Measurements from ENCODE around the gene GRM2. TPM values are rescaled to one million over a fixed set of nuclear protein-coding genes. Genes with fewer than 3 reads are reported as not detected.

Gene GRM2
- total RNA-seq, 1 donor from 2014 or later = 0.19 TPM

- Mint-ChIP-seq H3K9me3 (ENCODE audit: low read depth) (no peaks in the 10 kb centered on the region), H3K27me3 (no peaks in the 10 kb centered on the region), H3K4me3 (ENCODE audit: low read depth) (no peak overlapping the region), H3K27ac (no peak overlapping the region), H3K4me1 (ENCODE audit: low read depth) (no peaks in the 10 kb centered on the region), H3K36me3 (ENCODE audit: insufficient read depth) (no peaks in the 10 kb centered on the region)
- no peak for DNase-seq (ENCODE audit: low spot score, unreplicated experiment)
- TF ChIP-seq CTCF (IDR thresholded peaks at IDR 0.05; ENCODE audit: unreplicated experiment) = no peak
Measured at GRCh38 chr3:51727500-51727899, 20.6 kb downstream of the GRM2 start.

GRCh38 chr3:51729042-51729633 is 22.3 kb downstream of the GRM2 start:
- no peak for DNase-seq (ENCODE audit: low spot score, unreplicated experiment)
- H3K4me1 Mint-ChIP-seq (ENCODE audit: low read depth) = no peaks in the 10 kb centered on the region
- H3K27me3 Mint-ChIP-seq = no peaks in the 10 kb centered on the region
- H3K9me3 Mint-ChIP-seq (ENCODE audit: low read depth) = no peaks in the 10 kb centered on the region
- H3K27ac Mint-ChIP-seq = no peak overlapping the region
- no peaks in the 10 kb centered on the region for H3K36me3 Mint-ChIP-seq (ENCODE audit: insufficient read depth)
- no peak for TF ChIP-seq CTCF (IDR thresholded peaks at IDR 0.05; ENCODE audit: unreplicated experiment)
- no peak overlapping the region for H3K4me3 Mint-ChIP-seq (ENCODE audit: low read depth)

GRCh38 chr3:51733859-51734571 is 27.1 kb downstream of the GRM2 start:
- Mint-ChIP-seq H3K4me1 (ENCODE audit: low read depth) (peaks cover 5% of the 10 kb centered on the region), H3K36me3 (ENCODE audit: insufficient read depth) (no peaks in the 10 kb centered on the region), H3K4me3 (ENCODE audit: low read depth) (no peak overlapping the region), H3K27me3 (peaks cover 6% of the 10 kb centered on the region), H3K27ac (no peak overlapping the region), H3K9me3 (ENCODE audit: low read depth) (no peaks in the 10 kb centered on the region)
- no peak for TF ChIP-seq CTCF (IDR thresholded peaks at IDR 0.05; ENCODE audit: unreplicated experiment)
- no peak for DNase-seq (ENCODE audit: low spot score, unreplicated experiment)

- H3K4me1 Mint-ChIP-seq (ENCODE audit: low read depth) = peaks cover 5% of the 10 kb centered on the region
- TF ChIP-seq CTCF (IDR thresholded peaks at IDR 0.05; ENCODE audit: unreplicated experiment) = no peak
- no peak overlapping the region for H3K4me3 Mint-ChIP-seq (ENCODE audit: low read depth)
- no peak overlapping the region for H3K27ac Mint-ChIP-seq
- no peaks in the 10 kb centered on the region for H3K36me3 Mint-ChIP-seq (ENCODE audit: insufficient read depth)
- DNase-seq (ENCODE audit: low spot score, unreplicated experiment) = no peak
- peaks cover 6% of the 10 kb centered on the region for H3K27me3 Mint-ChIP-seq
- no peaks in the 10 kb centered on the region for H3K9me3 Mint-ChIP-seq (ENCODE audit: low read depth)
Measured at GRCh38 chr3:51734572-51734907, 27.7 kb downstream of the GRM2 start.

- no peak for TF ChIP-seq CTCF (IDR thresholded peaks at IDR 0.05; ENCODE audit: unreplicated experiment)
- no peaks in the 10 kb centered on the region for H3K9me3 Mint-ChIP-seq (ENCODE audit: low read depth)
- peaks cover 5% of the 10 kb centered on the region for H3K4me1 Mint-ChIP-seq (ENCODE audit: low read depth)
- no peak overlapping the region for H3K27ac Mint-ChIP-seq
- H3K4me3 Mint-ChIP-seq (ENCODE audit: low read depth) = no peak overlapping the region
- H3K36me3 Mint-ChIP-seq (ENCODE audit: insufficient read depth) = no peaks in the 10 kb centered on the region
- peaks cover 6% of the 10 kb centered on the region for H3K27me3 Mint-ChIP-seq
- DNase-seq (ENCODE audit: low spot score, unreplicated experiment) = no peak
Measured at GRCh38 chr3:51735039-51735438, 28.2 kb downstream of the GRM2 start.

All from progenitor cell of endocrine pancreas (in vitro differentiated cells).